ENCODE results near the gene PCDHA9. TPM values are rescaled to one million over a fixed set of nuclear protein-coding genes. Genes with fewer than 3 reads are reported as not detected.
"Not testable (repeated sequence)": the region's sequence is repeated elsewhere in the genome, so short reads cannot be mapped to it uniquely, and the experiment has no call there.

PCDHA9 gene
- total and polyA plus RNA-seq, 4 experiments from 2014 or later: not detected

DNA sequence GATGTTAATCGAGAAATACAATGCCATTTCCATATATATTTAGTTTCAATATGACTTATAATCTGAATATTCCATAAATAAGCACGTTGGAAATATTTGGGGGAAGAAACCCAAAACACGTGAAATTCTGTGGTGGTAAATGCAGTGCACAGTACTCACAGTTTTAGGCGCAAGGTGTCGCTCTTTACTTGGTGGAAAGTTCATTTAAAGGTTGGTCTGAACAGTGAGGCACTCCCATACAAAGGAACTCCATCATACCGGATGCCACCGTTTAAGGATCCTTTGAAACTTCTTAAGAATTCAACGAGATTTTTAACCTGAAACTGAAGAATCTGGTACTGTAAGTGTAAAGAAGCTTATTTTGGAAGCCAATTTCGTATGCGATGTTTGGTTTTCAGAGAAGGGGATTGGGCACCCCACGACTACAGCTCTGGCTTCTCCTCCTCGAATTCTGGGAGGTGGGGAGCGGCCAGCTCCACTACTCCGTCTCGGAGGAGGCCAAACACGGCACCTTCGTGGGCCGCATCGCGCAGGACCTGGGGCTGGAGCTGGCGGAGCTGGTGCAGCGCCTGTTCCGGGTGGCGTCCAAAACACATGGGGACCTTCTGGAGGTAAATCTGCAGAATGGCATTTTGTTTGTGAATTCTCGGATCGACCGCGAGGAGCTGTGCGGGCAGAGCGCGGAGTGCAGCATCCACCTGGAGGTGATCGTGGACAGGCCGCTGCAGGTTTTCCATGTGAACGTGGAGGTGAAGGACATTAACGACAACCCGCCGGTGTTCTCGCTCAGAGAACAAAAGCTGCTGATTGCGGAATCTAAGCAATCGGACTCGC, 20.8 kb downstream of the PCDHA9 start, which contains the start of gene PCDHA11:
PCDHA11 (plus strand) TSS at position 237 of the 834 bp plus-strand sequence; CDS start at position 384, 147 bp downstream.
- peaks cover 0 to 3% (median 0%) of the 10 kb centered on the region in 4 donors for H3K4me1 Mint-ChIP-seq
- intact Hi-C loops (cut with micrococcal nuclease): no loop called here
- peaks cover 0 to 38% (median 19%) of the 10 kb centered on the region in 8 donors for H3K9me3 Mint-ChIP-seq
- peak within 1 kb of the TSS in 2 of 8 donors; percentile 5 to 13 for H3K4me3 Mint-ChIP-seq
- peaks cover 8 to 13% of the 10 kb centered on the region in 2 donors for H3K27me3 Mint-ChIP-seq
- DNase-seq: no peak
- H3K36me3 Mint-ChIP-seq: no peaks in the 10 kb centered on the region
- POLR2A ChIA-PET (ENCODE audit: partially characterized antibody): no interaction called here
- CTCF ChIA-PET (ENCODE audit: partially characterized antibody): no interaction called here
- no peaks in the 10 kb centered on the region for H3K4me1 ChIP-seq (ENCODE audit: insufficient read depth, low read length)
- H3K27ac ChIP-seq (ENCODE audit: low read depth, low read length): no peak within 1 kb of the TSS
- no peaks in the 10 kb centered on the region for H3K27me3 ChIP-seq (ENCODE audit: insufficient read depth, low read length)
- H3K4me3 ChIP-seq (ENCODE audit: low read length in 2 of 2): no peak within 1 kb of the TSS
- H3K36me3 ChIP-seq (ENCODE audit: insufficient read depth, low read length): no peaks in the 10 kb centered on the region
- H3K27ac Mint-ChIP-seq: no peak within 1 kb of the TSS
- no peaks in the 10 kb centered on the region for H3K9me3 ChIP-seq (ENCODE audit: control insufficient read depth in 1 of 2, low read length in 2 of 2)

DNA sequence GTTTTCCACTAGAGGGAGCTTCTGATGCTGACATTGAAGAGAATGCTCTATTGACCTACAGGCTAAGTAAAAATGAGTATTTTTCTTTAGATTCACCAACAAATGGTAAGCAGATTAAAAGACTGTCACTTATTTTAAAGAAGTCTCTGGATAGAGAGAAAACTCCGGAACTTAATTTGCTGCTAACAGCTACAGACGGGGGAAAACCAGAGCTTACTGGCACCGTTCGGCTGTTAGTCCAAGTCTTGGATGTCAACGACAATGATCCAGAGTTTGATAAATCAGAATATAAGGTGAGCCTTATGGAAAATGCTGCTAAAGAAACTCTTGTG, 21.3 kb downstream of the PCDHA9 start:
- Mint-ChIP-seq H3K9me3 (peaks cover 3 to 40% (median 21%) of the 10 kb centered on the region in 8 donors), H3K27ac (no peak overlapping the region), H3K27me3 (peaks cover 11 to 17% of the 10 kb centered on the region in 2 donors), H3K4me1 (peaks cover 0 to 3% (median 0%) of the 10 kb centered on the region in 4 donors), H3K4me3 (no peak overlapping the region), H3K36me3 (no peaks in the 10 kb centered on the region)
- no peaks in the 10 kb centered on the region for H3K4me1 ChIP-seq (ENCODE audit: insufficient read depth, low read length)
- DNase-seq: no peak
- no peak overlapping the region for H3K27ac ChIP-seq (ENCODE audit: low read depth, low read length)
- intact Hi-C loops (cut with micrococcal nuclease): no loop called here
- H3K36me3 ChIP-seq (ENCODE audit: insufficient read depth, low read length): no peaks in the 10 kb centered on the region
- CTCF ChIA-PET (ENCODE audit: partially characterized antibody): no interaction called here
- H3K9me3 ChIP-seq (ENCODE audit: control insufficient read depth in 1 of 2, low read length in 2 of 2): no peaks in the 10 kb centered on the region
- POLR2A ChIA-PET (ENCODE audit: partially characterized antibody): interaction anchor here (0.6 kb wide), 1 partner anchor 10 kb away, joined by 3 read pairs; no protein-coding TSS in a partner anchor
- H3K4me3 ChIP-seq (ENCODE audit: low read length in 2 of 2): no peak overlapping the region
- no peaks in the 10 kb centered on the region for H3K27me3 ChIP-seq (ENCODE audit: insufficient read depth, low read length)

GRCh38 chr5:140870221-140871201, 22.3 kb downstream of the PCDHA9 start:
- H3K36me3 ChIP-seq (ENCODE audit: insufficient read depth, low read length): no peaks in the 10 kb centered on the region
- no peaks in the 10 kb centered on the region for H3K27me3 ChIP-seq (ENCODE audit: insufficient read depth, low read length)
- no peak for DNase-seq
- no peak overlapping the region for H3K27ac ChIP-seq (ENCODE audit: low read depth, low read length)
- Mint-ChIP-seq H3K36me3 (no peaks in the 10 kb centered on the region), H3K9me3 (peaks cover 3 to 47% (median 27%) of the 10 kb centered on the region in 8 donors), H3K27me3 (peaks cover 11 to 17% of the 10 kb centered on the region in 2 donors), H3K4me1 (peaks cover 0 to 3% (median 0%) of the 10 kb centered on the region in 4 donors), H3K4me3 (no peak overlapping the region), H3K27ac (no peak overlapping the region)
- no peaks in the 10 kb centered on the region for H3K4me1 ChIP-seq (ENCODE audit: insufficient read depth, low read length)
- H3K4me3 ChIP-seq (ENCODE audit: low read length in 2 of 2): no peak overlapping the region
- CTCF ChIA-PET (ENCODE audit: partially characterized antibody): no interaction called here
- intact Hi-C loops (cut with micrococcal nuclease): no loop called here
- H3K9me3 ChIP-seq (ENCODE audit: control insufficient read depth in 1 of 2, low read length in 2 of 2): no peaks in the 10 kb centered on the region
- POLR2A ChIA-PET (ENCODE audit: partially characterized antibody): interaction anchor here (0.6 kb wide), 1 partner anchor 11 kb away, joined by 3 read pairs; no protein-coding TSS in a partner anchor

- Histone ChIP-seq H3K36me3 (ENCODE audit: insufficient read depth, low read length) (no peaks in the 10 kb centered on the region), H3K27me3 (ENCODE audit: insufficient read depth, low read length) (no peaks in the 10 kb centered on the region), H3K4me1 (ENCODE audit: insufficient read depth, low read length) (no peaks in the 10 kb centered on the region), H3K9me3 (ENCODE audit: control insufficient read depth in 1 of 2, low read length in 2 of 2) (no peaks in the 10 kb centered on the region), H3K4me3 (ENCODE audit: low read length in 2 of 2) (no peak within 1 kb of the TSS), H3K27ac (ENCODE audit: low read depth, low read length) (no peak within 1 kb of the TSS)
- H3K4me1 Mint-ChIP-seq: no peaks in the 10 kb centered on the region
- no peaks in the 10 kb centered on the region for H3K36me3 Mint-ChIP-seq
- H3K4me3 Mint-ChIP-seq: peak within 1 kb of the TSS in 1 of 8 donors; percentile 17
- CTCF ChIA-PET (ENCODE audit: partially characterized antibody): no interaction called here
- no peak for DNase-seq
- intact Hi-C loops (cut with micrococcal nuclease): no loop called here
- POLR2A ChIA-PET (ENCODE audit: partially characterized antibody): no interaction called here
- H3K9me3 Mint-ChIP-seq: peaks cover 3 to 59% (median 38%) of the 10 kb centered on the region in 8 donors
- H3K27me3 Mint-ChIP-seq: peaks cover 10 to 22% of the 10 kb centered on the region in 2 donors
- H3K27ac Mint-ChIP-seq: no peak within 1 kb of the TSS
These were observed 27.2 kb downstream of the PCDHA9 start, which contains the start of gene PCDHA12 for GRCh38 chr5:140875085-140876065. PCDHA12 (plus strand) TSS chr5:140875308; CDS start chr5:140875473, 165 bp downstream.

DNA sequence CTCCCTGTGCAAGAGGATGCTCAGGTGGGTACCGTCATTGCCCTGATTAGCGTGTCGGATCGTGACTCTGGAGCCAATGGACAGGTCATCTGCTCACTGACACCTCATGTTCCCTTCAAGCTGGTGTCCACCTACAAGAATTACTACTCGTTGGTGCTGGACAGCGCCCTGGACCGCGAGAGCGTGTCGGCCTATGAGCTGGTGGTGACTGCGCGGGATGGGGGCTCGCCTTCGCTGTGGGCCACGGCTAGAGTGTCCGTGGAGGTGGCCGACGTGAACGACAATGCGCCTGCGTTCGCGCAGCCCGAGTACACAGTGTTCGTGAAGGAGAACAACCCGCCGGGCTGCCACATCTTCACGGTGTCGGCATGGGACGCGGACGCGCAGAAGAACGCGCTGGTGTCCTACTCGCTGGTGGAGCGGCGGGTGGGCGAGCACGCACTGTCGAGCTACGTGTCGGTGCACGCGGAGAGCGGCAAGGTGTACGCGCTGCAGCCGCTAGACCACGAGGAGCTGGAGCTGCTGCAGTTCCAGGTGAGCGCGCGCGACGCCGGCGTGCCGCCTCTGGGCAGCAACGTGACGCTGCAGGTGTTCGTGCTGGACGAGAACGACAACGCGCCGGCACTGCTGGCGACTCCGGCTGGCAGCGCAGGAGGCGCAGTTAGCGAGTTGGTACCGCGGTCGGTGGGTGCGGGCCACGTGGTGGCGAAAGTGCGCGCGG, 28.5 kb downstream of the PCDHA9 start:
- H3K36me3 ChIP-seq (ENCODE audit: insufficient read depth, low read length); H3K27me3 ChIP-seq (ENCODE audit: insufficient read depth, low read length); H3K4me3 Mint-ChIP-seq; H3K4me1 Mint-ChIP-seq; H3K27ac Mint-ChIP-seq; H3K9me3 ChIP-seq (ENCODE audit: control insufficient read depth in 1 of 2, low read length in 2 of 2); H3K4me3 ChIP-seq (ENCODE audit: low read length in 2 of 2); H3K27ac ChIP-seq (ENCODE audit: low read depth, low read length); POLR2A ChIA-PET (ENCODE audit: partially characterized antibody); CTCF ChIA-PET (ENCODE audit: partially characterized antibody); DNase-seq; intact Hi-C loops (cut with micrococcal nuclease); H3K36me3 Mint-ChIP-seq; H3K4me1 ChIP-seq (ENCODE audit: insufficient read depth, low read length): not testable (repeated sequence)
- Mint-ChIP-seq H3K9me3 (peaks cover 3 to 69% (median 47%) of the 10 kb centered on the region in 8 donors), H3K27me3 (peaks cover 17 to 23% of the 10 kb centered on the region in 2 donors)

DNA sequence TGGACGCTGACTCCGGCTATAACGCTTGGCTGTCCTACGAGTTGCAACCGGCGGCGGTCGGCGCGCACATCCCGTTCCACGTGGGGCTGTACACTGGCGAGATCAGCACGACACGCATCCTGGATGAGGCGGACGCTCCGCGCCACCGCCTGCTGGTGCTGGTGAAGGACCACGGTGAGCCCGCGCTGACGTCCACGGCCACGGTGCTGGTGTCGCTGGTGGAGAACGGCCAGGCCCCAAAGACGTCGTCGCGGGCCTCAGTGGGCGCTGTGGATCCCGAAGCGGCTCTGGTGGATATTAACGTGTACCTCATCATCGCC, 29.0 kb downstream of the PCDHA9 start:
- Histone ChIP-seq H3K27me3 (ENCODE audit: insufficient read depth, low read length) (no peaks in the 10 kb centered on the region), H3K4me1 (ENCODE audit: insufficient read depth, low read length) (no peaks in the 10 kb centered on the region), H3K9me3 (ENCODE audit: control insufficient read depth in 1 of 2, low read length in 2 of 2) (no peaks in the 10 kb centered on the region), H3K4me3 (ENCODE audit: low read length in 2 of 2) (no peak overlapping the region), H3K27ac (ENCODE audit: low read depth, low read length) (no peak overlapping the region), H3K36me3 (ENCODE audit: insufficient read depth, low read length) (no peaks in the 10 kb centered on the region)
- DNase-seq: no peak
- ChIA-PET POLR2A (ENCODE audit: partially characterized antibody) (no interaction called here), CTCF (ENCODE audit: partially characterized antibody) (no interaction called here)
- intact Hi-C loops (cut with micrococcal nuclease): no loop called here
- peaks cover 3 to 69% (median 46%) of the 10 kb centered on the region in 8 donors for H3K9me3 Mint-ChIP-seq
- H3K4me3 Mint-ChIP-seq: no peak overlapping the region
- H3K27ac Mint-ChIP-seq: no peak overlapping the region
- no peaks in the 10 kb centered on the region for H3K4me1 Mint-ChIP-seq
- peaks cover 0 to 2% of the 10 kb centered on the region in 2 donors for H3K36me3 Mint-ChIP-seq
- H3K27me3 Mint-ChIP-seq: peaks cover 19 to 23% of the 10 kb centered on the region in 2 donors

Data from CD4-positive, alpha-beta memory T cell (primary cell).